GM19452 (cell line): ENCODE data around the gene LCN2.
"Not testable (repeated sequence)": the region's sequence is repeated elsewhere in the genome, so short reads cannot be mapped to it uniquely, and the experiment has no call there.

Source experiments
- ATAC-seq: cut with Tn5 transposase; IDR thresholded peaks from one replicate; pipeline ENCODE4 v1.9.1; 2021; ENCODE audit not compliant: unreplicated experiment

The LCN2 gene

GRCh38 chr9:128127990-128128835, 21.0 kb upstream of the LCN2 start:
- peak; percentile 61 for ATAC-seq

DNA sequence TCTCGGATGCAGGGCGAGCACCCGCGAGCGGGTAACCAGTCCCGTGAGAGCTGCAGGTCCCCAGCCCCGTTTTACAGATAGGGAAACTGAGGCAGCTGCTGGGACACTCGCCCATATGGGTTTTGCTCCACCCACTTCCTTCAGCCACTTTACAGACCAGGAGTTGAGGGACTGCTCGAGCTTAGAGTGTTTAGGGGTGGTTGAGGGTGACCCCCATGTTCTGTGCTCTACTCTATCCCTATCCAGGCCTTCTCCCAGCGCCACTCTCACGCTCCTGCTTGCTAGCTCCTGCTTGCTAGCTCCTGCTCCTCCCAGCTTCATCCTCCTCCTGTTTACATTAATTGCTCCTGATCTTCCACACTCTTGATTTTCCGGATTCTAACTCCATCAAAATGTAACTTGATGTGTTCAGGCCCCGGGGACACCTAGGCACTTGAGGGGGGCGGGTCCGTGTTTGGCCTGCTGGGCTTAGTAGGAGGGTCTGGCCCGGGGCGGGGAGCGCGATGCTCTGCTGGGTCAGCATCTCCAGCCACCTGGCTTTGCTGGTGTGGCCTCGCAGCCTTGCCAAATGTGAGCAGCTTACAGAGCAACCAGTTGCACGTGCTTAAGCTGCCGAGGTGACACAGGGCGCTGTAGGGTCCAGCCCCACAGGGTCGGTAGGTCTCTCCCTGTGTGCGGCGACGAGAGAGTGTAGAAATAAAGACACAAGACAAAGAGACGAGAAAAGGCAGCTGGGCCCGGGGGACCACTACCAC, 20.2 kb upstream of the LCN2 start:
- no peak for ATAC-seq

- not testable (repeated sequence) for ATAC-seq
Observed at GRCh38 chr9:128129976-128130590, 19.2 kb upstream of the LCN2 start.

- not testable (repeated sequence) for ATAC-seq
Observed at GRCh38 chr9:128130651-128131050, 18.6 kb upstream of the LCN2 start.

GRCh38 chr9:128131346-128131745, 17.9 kb upstream of the LCN2 start:
- not testable (repeated sequence) for ATAC-seq

DNA sequence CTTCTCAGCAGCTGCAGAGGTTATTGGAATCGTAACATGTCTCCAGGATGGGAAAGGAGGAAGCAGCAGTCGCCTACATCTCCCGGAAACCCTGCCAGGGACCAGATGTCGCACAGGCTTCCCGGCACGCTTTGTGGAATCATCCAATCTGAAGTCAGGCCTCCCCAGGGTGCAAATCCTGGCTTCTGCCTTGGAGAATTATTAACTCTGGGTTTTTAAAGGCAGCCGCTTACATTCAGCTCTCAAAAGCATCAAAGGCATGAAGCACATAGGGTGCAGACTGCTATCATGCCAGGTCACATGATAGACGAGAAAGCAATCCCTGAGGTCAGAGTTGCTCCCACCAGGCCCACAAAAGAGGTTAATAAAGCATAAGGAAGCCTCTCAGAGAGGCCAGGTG, 17.1 kb upstream of the LCN2 start:
- not testable (repeated sequence) for ATAC-seq

DNA sequence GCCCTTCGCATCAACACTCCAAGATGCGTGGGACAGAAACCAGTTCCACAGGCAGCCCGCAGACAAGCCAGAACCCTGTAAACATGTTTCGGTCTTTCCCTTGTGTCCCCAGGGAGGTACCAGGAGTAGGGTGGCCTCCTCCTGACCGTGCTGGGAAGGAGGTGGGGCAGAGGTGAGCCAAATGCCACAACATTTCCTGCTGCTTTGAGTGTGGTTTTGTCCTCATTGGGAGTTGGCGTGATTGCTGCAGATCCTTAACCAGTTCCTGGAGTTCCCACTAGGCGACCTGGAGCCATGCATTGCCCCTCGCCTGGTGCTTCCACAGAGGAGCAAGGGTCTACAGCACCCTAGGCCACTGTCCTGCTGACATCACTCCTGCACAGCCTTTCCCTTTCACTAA, 13.7 kb upstream of the LCN2 start:
- not testable (repeated sequence) for ATAC-seq

- ATAC-seq: no peak
Observed at GRCh38 chr9:128136816-128137793, 12.1 kb upstream of the LCN2 start.

GRCh38 chr9:128138001-128138400, 11.3 kb upstream of the LCN2 start:
- no peak for ATAC-seq

DNA sequence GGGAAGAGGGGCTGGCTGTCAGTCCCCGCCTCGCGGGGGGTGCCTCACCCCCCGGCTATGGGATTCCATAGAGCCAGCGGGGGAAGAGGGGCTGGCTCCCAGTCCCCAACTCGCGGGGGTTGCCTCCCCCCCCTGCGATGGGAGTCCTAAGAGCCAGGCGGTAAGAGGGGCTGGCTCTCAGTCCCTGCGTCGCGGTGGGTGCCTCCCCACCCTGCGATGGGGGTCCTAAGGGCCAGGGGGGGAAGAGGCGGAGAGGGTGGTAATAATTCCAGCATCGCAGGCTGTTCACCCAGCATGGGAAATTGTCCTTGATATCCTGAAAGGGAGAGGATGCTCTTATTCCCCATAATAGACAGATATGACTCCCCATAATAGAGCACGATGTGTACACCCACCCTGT, 9.6 kb upstream of the LCN2 start:
- ATAC-seq: no peak

DNA sequence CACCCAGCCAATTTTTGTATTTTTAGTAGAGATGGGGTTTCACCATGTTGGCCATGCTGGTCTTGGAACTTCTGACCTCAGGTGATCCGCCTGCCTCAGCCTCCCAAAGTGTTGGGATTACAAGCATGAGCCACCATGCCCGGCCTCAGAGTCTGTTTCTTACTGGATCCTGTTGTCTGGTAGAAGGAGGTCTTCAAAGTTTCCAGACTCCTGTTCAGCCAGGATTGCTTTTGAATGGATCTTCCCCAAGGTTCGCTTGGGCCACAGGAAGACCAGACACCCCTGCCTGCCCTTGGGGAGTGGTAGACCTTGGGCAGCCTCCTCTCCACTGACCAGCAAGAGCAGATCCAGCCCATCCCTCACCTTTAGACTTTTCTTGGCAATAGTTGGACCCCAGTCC, 7.6 kb upstream of the LCN2 start:
- ATAC-seq: no peak

DNA sequence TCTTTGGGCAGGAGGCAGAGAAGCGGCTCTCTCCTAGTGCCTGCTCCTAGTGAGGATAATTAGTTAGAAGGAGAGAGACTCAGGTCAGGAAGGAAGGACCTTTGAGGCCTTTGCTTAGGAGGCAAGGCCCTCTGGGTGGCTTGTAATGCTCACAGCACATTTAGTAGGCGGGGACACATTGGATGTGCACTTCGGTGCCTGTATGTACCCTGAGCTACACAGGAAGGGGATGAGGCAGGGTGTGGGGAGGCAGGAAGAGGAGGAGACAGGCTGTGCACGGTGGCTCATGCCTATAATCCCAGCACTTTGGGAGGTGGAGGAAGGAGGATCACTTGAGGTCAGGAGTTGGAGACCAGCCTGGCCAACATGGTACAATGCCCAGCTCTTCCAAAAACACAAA, 7.2 kb upstream of the LCN2 start:
- no peak for ATAC-seq

DNA sequence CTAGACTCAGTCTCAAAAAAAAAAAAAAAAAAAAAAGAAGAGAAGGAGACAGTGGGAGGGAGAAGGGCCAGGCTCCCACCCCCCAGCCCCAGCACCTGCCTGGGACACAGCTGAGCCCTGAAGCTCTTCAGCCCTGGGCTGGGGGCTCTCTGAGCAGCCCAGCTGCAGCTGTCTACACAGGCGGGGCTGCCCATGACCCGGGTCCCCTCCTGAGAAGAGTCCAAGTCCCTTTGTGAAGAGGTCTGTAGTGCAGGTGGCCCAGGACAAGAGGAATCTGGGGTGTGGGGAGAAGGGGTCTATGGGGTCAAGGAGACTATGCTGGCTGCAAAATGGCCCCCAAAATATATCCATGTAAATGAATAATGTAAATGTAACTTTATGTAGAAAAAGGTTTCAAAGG, 6.7 kb upstream of the LCN2 start:
- ATAC-seq: no peak

GRCh38 chr9:128143525-128144238, 5.6 kb upstream of the LCN2 start:
- ATAC-seq: no peak

DNA sequence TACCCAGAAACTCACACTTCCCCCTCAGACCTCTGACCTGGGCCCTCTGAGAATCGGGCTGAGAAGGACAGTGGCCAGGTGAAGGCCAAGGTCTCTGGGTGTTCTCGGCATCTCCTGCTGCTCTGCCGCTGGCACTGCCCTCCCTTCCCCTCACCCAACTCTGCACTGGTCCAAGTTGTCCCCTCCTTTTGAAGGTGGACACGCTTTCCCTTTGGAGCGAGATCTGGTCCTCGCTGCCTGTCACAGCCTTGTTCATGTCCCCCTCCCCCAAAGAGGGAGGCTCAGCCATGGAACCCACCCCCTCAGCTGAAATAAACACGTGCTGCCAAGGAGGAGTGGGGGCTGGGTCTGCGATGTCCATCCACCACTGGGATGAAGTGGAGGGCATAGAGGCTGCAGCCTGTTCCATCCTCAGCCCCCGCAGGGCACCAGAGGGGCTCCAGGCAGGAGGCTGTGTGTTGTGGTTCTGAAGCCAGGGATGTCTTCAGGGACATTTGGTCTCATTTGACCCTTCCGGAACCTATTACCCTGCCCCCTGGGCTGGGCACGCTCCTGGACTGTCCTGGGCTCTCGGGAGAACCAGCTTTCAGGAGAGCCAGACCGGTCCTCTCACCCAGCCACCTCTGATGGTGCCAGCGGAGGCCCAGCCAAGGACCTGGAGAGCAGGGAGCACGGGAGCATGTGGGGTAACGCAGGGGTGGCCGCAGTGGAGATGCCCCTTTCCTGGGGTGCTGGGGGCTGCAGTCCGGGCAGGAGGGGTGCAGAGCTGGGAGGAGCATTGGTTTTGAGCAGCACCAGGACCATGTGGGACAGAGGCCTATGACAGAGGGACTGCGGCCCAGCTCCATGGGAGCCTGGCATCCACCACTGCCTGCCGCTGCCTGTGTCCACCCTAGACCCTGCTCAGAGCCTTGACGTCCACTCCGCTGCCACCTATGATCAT, 4.7 kb upstream of the LCN2 start:
- ATAC-seq: no peak

GRCh38 chr9:128145536-128145935, 3.7 kb upstream of the LCN2 start:
- no peak for ATAC-seq

GRCh38 chr9:128145951-128146351, 3.3 kb upstream of the LCN2 start:
- ATAC-seq: no peak

GRCh38 chr9:128146591-128147120, 2.6 kb upstream of the LCN2 start:
- no peak for ATAC-seq
